Lower leg skin (tissue), 3 donors: ENCODE data around the gene GOLIM4.

Experiments
- POLR2A ChIP-seq, 2 donors: fragments of 450-650 bp; IDR thresholded peaks; one replicate each; pipeline ENCODE4 v1.6.1; 2016 to 2017; ENCODE audit warnings: antibody characterized with exemption in 2 of 2, mild to moderate bottlenecking in 1 of 2, moderate library complexity in 1 of 2
- TF ChIP-seq, protein P1 (sequence below), 3 donors: fragments of 450-650 bp; IDR thresholded peaks; one replicate each; pipeline ENCODE4 v1.5.1; 2016; ENCODE audit warnings: antibody characterized with exemption in 3 of 3, mild to moderate bottlenecking in 3 of 3, moderate library complexity in 2 of 3

DNA sequence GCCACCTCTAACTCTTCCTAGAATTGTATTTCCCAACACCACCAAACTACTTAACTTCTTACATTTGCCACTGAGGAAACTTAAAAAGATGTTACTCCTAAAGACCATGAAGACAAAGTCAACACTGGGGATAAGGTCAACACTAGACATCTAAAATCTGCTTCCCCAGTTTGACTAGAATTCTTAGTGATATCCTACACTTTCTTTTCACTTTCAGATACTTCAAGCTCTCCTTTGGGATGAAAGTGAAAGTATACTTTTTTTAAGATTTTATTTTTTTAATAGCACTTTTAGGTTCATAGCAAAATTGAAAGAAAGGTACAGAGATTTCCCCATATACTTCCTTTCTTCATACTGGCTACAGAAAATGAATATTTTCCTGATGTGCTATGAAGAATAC, 32.6 kb downstream of the GOLIM4 start:
- TF ChIP-seq POLR2A (IDR thresholded peaks at IDR 0.05): no peak
- TF ChIP-seq, protein P1, sequence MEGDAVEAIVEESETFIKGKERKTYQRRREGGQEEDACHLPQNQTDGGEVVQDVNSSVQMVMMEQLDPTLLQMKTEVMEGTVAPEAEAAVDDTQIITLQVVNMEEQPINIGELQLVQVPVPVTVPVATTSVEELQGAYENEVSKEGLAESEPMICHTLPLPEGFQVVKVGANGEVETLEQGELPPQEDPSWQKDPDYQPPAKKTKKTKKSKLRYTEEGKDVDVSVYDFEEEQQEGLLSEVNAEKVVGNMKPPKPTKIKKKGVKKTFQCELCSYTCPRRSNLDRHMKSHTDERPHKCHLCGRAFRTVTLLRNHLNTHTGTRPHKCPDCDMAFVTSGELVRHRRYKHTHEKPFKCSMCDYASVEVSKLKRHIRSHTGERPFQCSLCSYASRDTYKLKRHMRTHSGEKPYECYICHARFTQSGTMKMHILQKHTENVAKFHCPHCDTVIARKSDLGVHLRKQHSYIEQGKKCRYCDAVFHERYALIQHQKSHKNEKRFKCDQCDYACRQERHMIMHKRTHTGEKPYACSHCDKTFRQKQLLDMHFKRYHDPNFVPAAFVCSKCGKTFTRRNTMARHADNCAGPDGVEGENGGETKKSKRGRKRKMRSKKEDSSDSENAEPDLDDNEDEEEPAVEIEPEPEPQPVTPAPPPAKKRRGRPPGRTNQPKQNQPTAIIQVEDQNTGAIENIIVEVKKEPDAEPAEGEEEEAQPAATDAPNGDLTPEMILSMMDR (IDR thresholded peaks at IDR 0.05): no peak
